Sigmoid colon (tissue), 7 donors: ENCODE data around the gene PRKN. TPM values are rescaled to one million over a fixed set of nuclear protein-coding genes. Genes with fewer than 3 reads are reported as not detected.

Experiments used
- DNase-seq: peaks from one replicate; pipeline ENCODE4 v3.0.0-alpha.2; 2019
- H3K27ac ChIP-seq, 4 donors: fragments of 200-600 bp; sonication (generic); one replicate each; pipeline ENCODE4 v1.5.1; 2016 to 2019; ENCODE audit warnings: mild to moderate bottlenecking in 1 of 4
- H3K27me3 ChIP-seq, 3 donors: fragments of 200-600 bp; sonication (generic); one replicate each; pipeline ENCODE4 v1.5.1; 2019; ENCODE audit warnings: mild to moderate bottlenecking in 1 of 3
- H3K36me3 ChIP-seq, 4 donors: fragments of 200-600 bp; sonication (generic); one replicate each; pipeline ENCODE4 v1.5.1; 2016 to 2019
- H3K4me1 ChIP-seq, 4 donors: fragments of 200-600 bp; sonication (generic); one replicate each; pipeline ENCODE4 v1.5.1; 2017 to 2019
- H3K4me3 ChIP-seq, 4 donors: fragments of 200-600 bp; sonication (generic); one replicate each; pipeline ENCODE4 v1.5.1; 2017 to 2019; ENCODE audit warnings: mild to moderate bottlenecking in 2 of 4, moderate library complexity in 1 of 4
- H3K9me3 ChIP-seq, 4 donors: fragments of 200-600 bp in 3 of 4; sonication (generic) in 3 of 4; one replicate each; pipeline versions ENCODE4 v1.5.1 to v1.6.1; 2013 to 2019
- EP300 ChIP-seq, 4 donors: sonication (generic); formaldehyde crosslinking; IDR thresholded peaks; one replicate each; pipeline ENCODE4 v1.6.1; 2017; ENCODE audit warnings: antibody characterized with exemption in 4 of 4
- POLR2A ChIP-seq, 2 donors: fragments of 450-650 bp; IDR thresholded peaks; one replicate each; pipeline ENCODE4 v1.6.1; 2016; ENCODE audit warnings: antibody characterized with exemption in 2 of 2, mild to moderate bottlenecking in 2 of 2, moderate library complexity in 2 of 2
- POLR2AphosphoS5 ChIP-seq, 4 donors: sonication (generic); formaldehyde crosslinking; IDR thresholded peaks; one replicate each; pipeline ENCODE4 v1.6.1; 2017; ENCODE audit warnings: antibody characterized with exemption in 4 of 4
- WGBS, 2 donors: extraction: QIAGEN DNeasy Blood & Tissue Kit; methylation state at CpG; one replicate each; pipeline ENCODE4 v1.1.7; 2013; 5-methylcytosine and 5-hydroxymethylcytosine counted together
- intact Hi-C: fragments of 100-400 bp; cut with DNase I; formaldehyde crosslinking; loops from one replicate; pipeline ENCODE4 v1.15.1; 2023
- polyA plus RNA-seq, 3 donors: library from polyadenylated mRNA; stranded (reverse); fragments of 200-250 nt; gene quantifications; one replicate each; pipeline ENCODE4 v1.2.3, GENCODE V29; 2013
- total RNA-seq, 4 donors: library from RNA; depleted of rRNA; stranded (reverse); fragments of >200 nt; gene quantifications; one replicate each; pipeline ENCODE4 v1.1.0, GENCODE V29; 2016
- TF ChIP-seq, protein P1 (sequence below), 4 experiments: fragments of 450-650 bp in 3 of 4; fragments of 200-600 bp in 1 of 4; IDR thresholded peaks; one replicate each; pipeline ENCODE4 v1.5.1; 2016 to 2019; ENCODE audit warnings: antibody characterized with exemption in 4 of 4, mild to moderate bottlenecking in 3 of 4, moderate library complexity in 2 of 4
- donor health status: healthy with polysubstance abuse.
- donor health status: Bipolar disorder and iron deficiency.
- donor health status: healthy.

Gene PRKN
- total and polyA plus RNA-seq, 7 donors = 0.38 to 173 (median 9.7) TPM

DNA sequence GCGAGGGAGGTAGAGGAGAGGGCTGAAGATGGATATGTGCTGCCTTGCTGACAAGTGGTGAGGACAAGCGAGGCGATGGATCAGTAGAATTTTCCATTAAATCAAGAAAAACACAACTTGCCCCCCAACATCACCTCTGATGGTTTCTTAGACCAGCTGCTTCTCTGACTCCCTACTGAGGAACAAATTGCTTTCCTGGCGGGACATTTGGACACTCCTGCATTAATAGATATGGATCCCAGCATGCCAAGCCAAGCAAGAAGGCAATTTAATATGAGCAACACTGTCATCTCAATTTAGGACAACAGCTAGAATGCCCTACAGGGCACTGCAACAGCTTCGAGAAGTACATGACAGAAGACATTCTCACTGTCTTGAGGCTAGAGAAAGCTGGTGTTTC lies 1205.3 kb downstream of the PRKN start:
- no peak for DNase-seq
- H3K27me3 ChIP-seq = no peaks in the 10 kb centered on the region
- 85 to 91% methylated on average over 5 of the region's 5 CpGs for WGBS, 2 donors
- no peak for TF ChIP-seq POLR2A (IDR thresholded peaks at IDR 0.05)
- no peak for TF ChIP-seq EP300 (IDR thresholded peaks at IDR 0.05)
- no peak for TF ChIP-seq POLR2AphosphoS5 (IDR thresholded peaks at IDR 0.05)
- TF ChIP-seq, protein P1, sequence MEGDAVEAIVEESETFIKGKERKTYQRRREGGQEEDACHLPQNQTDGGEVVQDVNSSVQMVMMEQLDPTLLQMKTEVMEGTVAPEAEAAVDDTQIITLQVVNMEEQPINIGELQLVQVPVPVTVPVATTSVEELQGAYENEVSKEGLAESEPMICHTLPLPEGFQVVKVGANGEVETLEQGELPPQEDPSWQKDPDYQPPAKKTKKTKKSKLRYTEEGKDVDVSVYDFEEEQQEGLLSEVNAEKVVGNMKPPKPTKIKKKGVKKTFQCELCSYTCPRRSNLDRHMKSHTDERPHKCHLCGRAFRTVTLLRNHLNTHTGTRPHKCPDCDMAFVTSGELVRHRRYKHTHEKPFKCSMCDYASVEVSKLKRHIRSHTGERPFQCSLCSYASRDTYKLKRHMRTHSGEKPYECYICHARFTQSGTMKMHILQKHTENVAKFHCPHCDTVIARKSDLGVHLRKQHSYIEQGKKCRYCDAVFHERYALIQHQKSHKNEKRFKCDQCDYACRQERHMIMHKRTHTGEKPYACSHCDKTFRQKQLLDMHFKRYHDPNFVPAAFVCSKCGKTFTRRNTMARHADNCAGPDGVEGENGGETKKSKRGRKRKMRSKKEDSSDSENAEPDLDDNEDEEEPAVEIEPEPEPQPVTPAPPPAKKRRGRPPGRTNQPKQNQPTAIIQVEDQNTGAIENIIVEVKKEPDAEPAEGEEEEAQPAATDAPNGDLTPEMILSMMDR (IDR thresholded peaks at IDR 0.05) = no peak
- no peaks in the 10 kb centered on the region for H3K36me3 ChIP-seq
- no peak overlapping the region for H3K4me3 ChIP-seq
- no peak overlapping the region for H3K27ac ChIP-seq
- H3K4me1 ChIP-seq = no peaks in the 10 kb centered on the region
- intact Hi-C loops = no loop called here
- peaks cover 0 to 3% (median 0%) of the 10 kb centered on the region in 4 donors for H3K9me3 ChIP-seq

DNA sequence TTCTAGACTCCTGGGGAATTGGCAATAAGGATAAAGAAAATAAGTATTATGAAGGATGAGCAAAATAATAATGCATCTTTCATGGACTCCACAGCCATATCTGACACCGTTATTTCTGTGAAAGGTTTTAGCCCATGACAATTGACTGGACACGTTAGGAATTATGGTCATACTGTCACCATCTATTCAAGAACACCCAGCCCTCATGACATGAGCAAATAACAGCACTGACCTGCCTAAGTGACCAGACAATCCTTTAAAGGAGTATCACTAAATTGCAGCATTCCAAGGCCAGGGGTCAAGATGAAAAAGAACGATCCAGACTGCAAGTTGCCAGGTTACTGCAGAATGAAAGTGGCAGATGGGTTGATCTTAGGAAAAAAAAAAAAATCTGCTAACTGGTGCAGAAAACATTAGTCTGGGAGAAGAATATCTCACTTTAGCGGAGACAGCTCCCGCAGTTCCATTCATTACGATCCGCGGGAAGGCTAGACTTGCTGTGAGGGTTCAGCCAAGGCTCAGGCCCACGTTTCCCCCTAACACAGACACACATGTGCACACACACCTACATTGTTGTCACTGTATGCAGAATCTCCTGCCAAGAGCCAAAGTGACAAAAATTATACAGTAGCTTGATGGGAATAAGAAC lies 1216.0 kb downstream of the PRKN start:
- 78 to 84% methylated on average over 9 of the region's 9 CpGs for WGBS, 2 donors
- H3K4me1 ChIP-seq = no peaks in the 10 kb centered on the region
- no peaks in the 10 kb centered on the region for H3K36me3 ChIP-seq
- intact Hi-C loops = no loop called here
- no peak for TF ChIP-seq POLR2A (IDR thresholded peaks at IDR 0.05)
- TF ChIP-seq EP300 (IDR thresholded peaks at IDR 0.05) = no peak
- no peak for TF ChIP-seq POLR2AphosphoS5 (IDR thresholded peaks at IDR 0.05)
- TF ChIP-seq, protein P1 (IDR thresholded peaks at IDR 0.05) = no peak
- no peak for DNase-seq
- H3K27me3 ChIP-seq = no peaks in the 10 kb centered on the region
- no peaks in the 10 kb centered on the region for H3K9me3 ChIP-seq
- no peak overlapping the region for H3K4me3 ChIP-seq
- H3K27ac ChIP-seq = no peak overlapping the region

DNA sequence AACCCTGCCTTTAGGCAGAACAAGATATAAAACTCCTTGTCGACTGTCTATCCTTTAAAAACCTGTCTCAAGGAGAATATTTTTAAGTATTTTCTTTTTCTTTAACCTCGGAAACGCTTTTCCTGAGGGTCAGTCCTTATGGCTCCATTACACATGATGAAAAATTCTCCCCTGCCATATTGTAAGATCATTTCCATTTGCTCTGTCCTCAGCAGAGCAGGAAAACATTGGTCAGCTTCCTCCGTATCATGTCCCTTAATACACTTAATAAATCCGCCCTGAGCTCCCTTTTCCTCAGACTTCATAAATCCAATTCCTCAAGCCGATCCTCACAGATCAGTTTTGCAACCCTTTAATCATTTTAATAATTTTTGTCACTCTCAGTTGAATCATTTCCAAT lies 1219.2 kb downstream of the PRKN start:
- Histone ChIP-seq H3K9me3 (no peaks in the 10 kb centered on the region), H3K27me3 (no peaks in the 10 kb centered on the region), H3K36me3 (no peaks in the 10 kb centered on the region), H3K27ac (no peak overlapping the region), H3K4me3 (no peak overlapping the region), H3K4me1 (no peaks in the 10 kb centered on the region)
- TF ChIP-seq EP300 (IDR thresholded peaks at IDR 0.05) (no peak), POLR2A (IDR thresholded peaks at IDR 0.05) (no peak), POLR2AphosphoS5 (IDR thresholded peaks at IDR 0.05) (no peak)
- TF ChIP-seq, protein P1 (IDR thresholded peaks at IDR 0.05) = no peak
- intact Hi-C loops = no loop called here
- WGBS, 2 donors = 89% methylated on average over 6 of the region's 6 CpGs
- no peak for DNase-seq

DNA sequence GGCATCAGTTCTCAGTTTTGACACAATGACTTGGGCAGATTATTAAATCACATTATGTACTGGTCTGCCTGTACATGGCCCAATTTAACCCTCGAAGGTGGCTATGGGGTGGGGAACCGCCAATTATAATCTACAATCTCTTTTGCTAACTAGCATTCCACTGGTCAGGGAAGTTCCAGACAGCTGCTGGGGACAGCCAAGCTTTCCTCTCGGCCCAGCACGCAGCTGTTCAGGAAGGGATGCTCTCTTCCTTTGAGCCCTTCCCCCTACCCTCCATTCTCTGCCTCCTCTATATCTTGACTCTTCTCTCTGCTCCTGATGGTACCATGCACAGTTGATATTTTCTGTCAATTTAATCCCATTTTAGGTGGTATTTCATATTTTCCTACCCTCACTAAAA lies 1220.2 kb downstream of the PRKN start:
- H3K36me3 ChIP-seq = no peaks in the 10 kb centered on the region
- no peaks in the 10 kb centered on the region for H3K4me1 ChIP-seq
- intact Hi-C loops = no loop called here
- DNase-seq = no peak
- no peak overlapping the region for H3K4me3 ChIP-seq
- no peaks in the 10 kb centered on the region for H3K9me3 ChIP-seq
- TF ChIP-seq EP300 (IDR thresholded peaks at IDR 0.05) (no peak), POLR2AphosphoS5 (IDR thresholded peaks at IDR 0.05) (no peak), POLR2A (IDR thresholded peaks at IDR 0.05) (no peak)
- TF ChIP-seq, protein P1 (IDR thresholded peaks at IDR 0.05) = no peak
- no peaks in the 10 kb centered on the region for H3K27me3 ChIP-seq
- WGBS, 2 donors = 39 to 56% methylated on average over 4 of the region's 4 CpGs
- no peak overlapping the region for H3K27ac ChIP-seq

DNA sequence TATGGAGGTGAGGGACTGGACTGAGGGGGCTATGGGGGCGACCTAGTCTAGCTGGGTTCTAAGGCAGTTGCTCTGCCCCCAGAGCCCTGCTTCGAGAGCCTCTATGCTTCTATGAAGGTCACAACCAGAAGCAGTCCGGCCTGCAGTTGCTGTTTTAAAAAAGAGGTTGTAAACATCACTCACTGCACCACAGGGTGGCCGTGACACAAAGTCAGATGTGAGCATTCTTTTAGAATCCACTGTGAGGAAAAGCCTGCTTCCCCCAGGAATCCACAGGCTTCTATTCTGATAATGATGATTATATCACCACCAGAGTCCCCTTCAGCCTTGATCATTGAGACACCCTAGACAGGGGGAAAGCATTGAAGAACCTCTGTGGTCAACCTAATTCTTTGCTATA lies 1224.0 kb downstream of the PRKN start:
- Histone ChIP-seq H3K27me3 (no peaks in the 10 kb centered on the region), H3K36me3 (no peaks in the 10 kb centered on the region), H3K9me3 (no peaks in the 10 kb centered on the region), H3K4me3 (no peak overlapping the region), H3K27ac (no peak overlapping the region), H3K4me1 (no peaks in the 10 kb centered on the region)
- DNase-seq = no peak
- intact Hi-C loops = no loop called here
- 44 to 53% methylated on average over 4 of the region's 4 CpGs for WGBS, 2 donors
- TF ChIP-seq POLR2AphosphoS5 (IDR thresholded peaks at IDR 0.05) (no peak), POLR2A (IDR thresholded peaks at IDR 0.05) (no peak)
